Keratinocyte (primary cell): ENCODE data around the gene ALLC. TPM values are rescaled to one million over a fixed set of nuclear protein-coding genes. Genes with fewer than 3 reads are reported as not detected.

Experiments used
- DNase-seq: peaks from one replicate; pipeline ENCODE4 v3.0.0-alpha.2; 2011; ENCODE audit warnings: low read depth, missing footprints, low spot score
- FAIRE-seq: peaks from 2 replicates; lab custom pipeline; 2011; peaks lifted over from hg19 to GRCh38; lab: Jason Lieb, UNC
- H2AFZ ChIP-seq: 2 replicates; pipeline ENCODE4 v1.6.0; 2012; ENCODE audit warnings: low read length, control low read depth, inconsistent platforms; ENCODE audit not compliant: control insufficient read depth
- H3K27ac ChIP-seq: 2 replicates; pipeline ENCODE4 v1.5.1; 2011; ENCODE audit warnings: low read length; ENCODE audit not compliant: control insufficient read depth, insufficient read depth
- H3K27me3 ChIP-seq: 3 replicates; pipeline ENCODE4 v1.6.0; 2011; ENCODE audit warnings: low read length; ENCODE audit not compliant: control insufficient read depth, insufficient read depth; ENCODE audit errors: extremely low read depth
- H3K36me3 ChIP-seq, 2 experiments: 2 replicates in 1 of 2; 3 replicates in 1 of 2; pipeline ENCODE4 v1.5.1; 2011; ENCODE audit warnings: low read length in 2 of 2, mild to moderate bottlenecking in 1 of 2; ENCODE audit not compliant: control insufficient read depth in 2 of 2, insufficient read depth in 2 of 2; ENCODE audit errors: extremely low read depth in 1 of 2
- H3K4me1 ChIP-seq: 3 replicates; pipeline ENCODE4 v1.5.1; 2011; ENCODE audit warnings: low read length; ENCODE audit not compliant: control insufficient read depth, insufficient read depth; ENCODE audit errors: extremely low read depth
- H3K4me2 ChIP-seq: 3 replicates; pipeline ENCODE4 v1.6.0; 2011; ENCODE audit warnings: low read depth, low read length; ENCODE audit not compliant: control insufficient read depth, insufficient read depth; ENCODE audit errors: extremely low read depth
- H3K4me3 ChIP-seq, 3 experiments: fragments of 200-600 bp in 1 of 3; sonication (generic) in 1 of 3; 2 replicates in 2 of 3; 3 replicates in 1 of 3; pipeline ENCODE4 v1.5.1; 2011 to 2016; ENCODE audit warnings: low read length in 3 of 3, mild to moderate bottlenecking in 3 of 3, control low read depth in 2 of 3, inconsistent platforms in 1 of 3, low read depth in 1 of 3, mixed read lengths in 1 of 3, mixed run types in 1 of 3, moderate library complexity in 1 of 3; ENCODE audit not compliant: control insufficient read depth in 2 of 3, insufficient read depth in 2 of 3; ENCODE audit errors: extremely low read depth in 1 of 3
- H3K79me2 ChIP-seq: 2 replicates; pipeline ENCODE4 v1.6.0; 2012; ENCODE audit warnings: low read length; ENCODE audit not compliant: control insufficient read depth, insufficient read depth
- H3K9ac ChIP-seq: 3 replicates; pipeline ENCODE4 v1.6.0; 2011; ENCODE audit warnings: low read length; ENCODE audit not compliant: control insufficient read depth, insufficient read depth; ENCODE audit errors: extremely low read depth
- H3K9me1 ChIP-seq: 3 replicates; pipeline ENCODE4 v1.6.0; 2011; ENCODE audit warnings: low read length; ENCODE audit not compliant: control insufficient read depth, insufficient read depth; ENCODE audit errors: extremely low read depth
- H3K9me3 ChIP-seq: 2 replicates; pipeline ENCODE4 v1.5.1; 2012; ENCODE audit warnings: low read depth, low read length; ENCODE audit not compliant: control insufficient read depth
- H4K20me1 ChIP-seq: 3 replicates; pipeline ENCODE4 v1.6.0; 2011; ENCODE audit warnings: low read length; ENCODE audit not compliant: control insufficient read depth, insufficient read depth; ENCODE audit errors: extremely low read depth
- CTCF ChIP-seq, 3 experiments: IDR thresholded peaks in 1 of 3; conservative IDR thresholded peaks in 1 of 3; optimal IDR thresholded peaks in 1 of 3; 2 replicates in 2 of 3; 3 replicates in 1 of 3; pipeline versions ENCODE3 to v1.5.1; 2011; ENCODE audit warnings: low read length in 3 of 3, mild to moderate bottlenecking in 3 of 3, moderate library complexity in 2 of 3, control low read depth in 1 of 3, inconsistent platforms in 1 of 3; ENCODE audit not compliant: insufficient read depth in 2 of 3; ENCODE audit errors: extremely low read depth in 1 of 3
- EZH2 ChIP-seq: IDR thresholded peaks from one replicate; pipeline ENCODE4 v1.6.1; 2012; ENCODE audit warnings: inconsistent platforms, mild to moderate bottlenecking, low read length, moderate library complexity
- dilution Hi-C: fragments of 300-500 bp; cut with MboI; formaldehyde crosslinking; loops from one replicate; pipeline ENCODE4 v1.7.0; 2020; ENCODE audit warnings: low sequenced_read_pairs; ENCODE audit not compliant: extremely low pct_ligation_motif_present
- polyA plus RNA-seq, 5 experiments: library from polyadenylated mRNA; depleted of rRNA in 3 of 5; stranded (reverse) in 3 of 5; stranded (forward) in 1 of 5; unstranded in 1 of 5; fragments of >200 nt; gene quantifications; 1 replicate in 1 of 5; 2 replicates in 3 of 5; 3 replicates in 1 of 5; pipeline versions ENCODE4 v1.2.1 to v1.2.3, GENCODE V29; 2011 to 2012; ENCODE audit warnings: missing spikeins in 2 of 5, low read depth in 1 of 5, low replicate concordance in 1 of 5

ALLC gene
- polyA plus RNA-seq, 1 donor (not counting 4 experiments of a cell fraction or from before 2014, with no cell fraction given), result not detected

DNA sequence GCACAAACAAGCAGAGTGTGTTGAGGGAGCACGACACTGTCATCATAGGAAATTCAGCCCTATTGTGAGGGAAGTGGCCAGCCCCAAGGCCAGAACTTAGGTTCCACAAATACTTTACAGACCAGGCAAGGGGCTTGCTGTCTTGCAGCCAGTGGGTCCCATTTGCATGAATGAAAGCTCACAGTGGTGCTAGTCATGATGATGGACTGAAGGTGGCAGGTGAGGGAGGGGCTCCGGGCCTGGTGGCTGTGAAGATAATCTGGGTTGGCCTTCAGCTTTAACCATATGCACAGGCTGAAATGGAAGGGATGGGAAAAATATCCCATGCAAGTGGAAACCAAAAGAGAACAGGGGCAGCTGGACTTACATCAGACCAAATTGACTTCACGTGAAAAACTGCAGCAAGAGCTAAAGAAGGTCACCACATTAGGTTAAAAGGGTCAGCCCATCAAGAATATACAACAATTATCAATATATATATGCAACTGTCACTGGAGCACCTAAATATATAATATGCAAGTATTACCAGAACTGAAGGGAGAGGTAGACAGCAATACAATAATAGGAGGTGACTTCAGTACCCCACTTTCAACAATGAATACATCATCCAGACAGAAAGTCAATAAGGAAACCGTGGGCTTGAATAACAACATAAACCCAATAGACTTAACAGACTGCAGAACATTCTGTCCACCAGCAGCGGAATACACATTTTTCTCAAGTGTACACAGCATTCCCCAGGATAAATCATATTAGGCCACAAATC, 84.9 kb downstream of the ALLC start:
- Histone ChIP-seq H3K4me1 (no peaks in the 10 kb centered on the region), H3K79me2 (no peaks in the 10 kb centered on the region), H3K9me1 (no peaks in the 10 kb centered on the region), H4K20me1 (no peaks in the 10 kb centered on the region), H3K27ac (no peak overlapping the region), H3K4me2 (no peak overlapping the region), H3K9me3 (no peaks in the 10 kb centered on the region), H3K4me3 (no peak overlapping the region), H3K36me3 (no peaks in the 10 kb centered on the region), H2AFZ (no peak overlapping the region), H3K27me3 (no peaks in the 10 kb centered on the region), H3K9ac (no peak overlapping the region)
- FAIRE-seq, result no peak
- TF ChIP-seq CTCF (optimal IDR thresholded peaks at IDR 0.05 in 1 of 3, IDR thresholded peaks at IDR 0.05 in 1 of 3, conservative IDR thresholded peaks at IDR 0.05 in 1 of 3; ENCODE audit: extremely low read depth in 1 of 3, insufficient read depth in 2 of 3, low read length in 3 of 3), result no peak
- TF ChIP-seq EZH2, result no peak
- dilution Hi-C loops, result no loop called here
- DNase-seq, result no peak

DNA sequence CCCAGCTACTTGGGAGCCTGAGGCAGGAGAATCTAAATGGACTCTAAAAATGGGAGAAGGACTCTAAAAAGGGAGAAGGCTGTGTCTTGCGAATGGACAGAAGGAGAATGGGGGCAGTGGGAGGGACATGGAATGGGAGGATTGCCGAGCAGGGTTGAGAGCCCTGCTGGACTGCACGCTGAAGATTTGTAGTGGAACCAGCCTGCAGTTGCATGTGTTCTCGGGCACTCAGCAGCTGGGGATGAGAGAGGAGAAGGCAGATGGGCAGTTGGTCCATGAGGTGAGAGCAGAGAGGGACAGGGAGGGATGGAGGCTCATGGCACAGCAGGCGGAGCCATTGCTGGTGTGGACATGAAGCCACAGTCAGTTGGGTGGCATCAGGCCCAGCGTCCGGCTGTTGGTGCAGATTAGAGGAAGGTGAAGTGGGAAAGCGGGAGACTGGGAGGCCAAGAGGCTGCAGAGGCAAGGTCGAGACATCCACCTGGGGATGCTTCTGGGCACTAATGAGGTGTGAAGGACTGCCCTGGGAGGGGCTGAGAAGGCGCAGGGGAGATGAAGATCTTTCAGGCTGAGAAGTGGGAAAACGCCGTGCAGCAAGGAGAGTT, 86.1 kb downstream of the ALLC start:
- no peak for FAIRE-seq
- Histone ChIP-seq H3K9ac (no peak overlapping the region), H3K27ac (no peak overlapping the region), H4K20me1 (no peaks in the 10 kb centered on the region), H3K4me1 (no peaks in the 10 kb centered on the region), H2AFZ (no peak overlapping the region), H3K36me3 (no peaks in the 10 kb centered on the region), H3K4me3 (no peak overlapping the region), H3K4me2 (no peak overlapping the region), H3K79me2 (no peaks in the 10 kb centered on the region), H3K9me1 (no peaks in the 10 kb centered on the region), H3K9me3 (no peaks in the 10 kb centered on the region), H3K27me3 (no peaks in the 10 kb centered on the region)
- no peak for DNase-seq
- no peak for TF ChIP-seq EZH2
- no peak for TF ChIP-seq CTCF (optimal IDR thresholded peaks at IDR 0.05 in 1 of 3, IDR thresholded peaks at IDR 0.05 in 1 of 3, conservative IDR thresholded peaks at IDR 0.05 in 1 of 3; ENCODE audit: extremely low read depth in 1 of 3, insufficient read depth in 2 of 3, low read length in 3 of 3)
- dilution Hi-C loops, result no loop called here
